Neural progenitor cell (in vitro differentiated cells): Measurements from ENCODE around the gene SYTL4.

ENCODE experiments used
- EZH2 ChIP-seq: fragments of 200-600 bp; sonication (generic); IDR thresholded peaks from 2 replicates; pipeline ENCODE4 v1.6.1; 2017; ENCODE audit warnings: antibody characterized with exemption, mild to moderate bottlenecking, moderate library complexity
- TF ChIP-seq, protein P1 (sequence below): fragments of 200-600 bp; sonication (generic); IDR thresholded peaks from 2 replicates; pipeline ENCODE4 v1.5.1; 2017; ENCODE audit warnings: antibody characterized with exemption, mild to moderate bottlenecking

GRCh38 chrX:100685284-100685996, 46.5 kb downstream of the SYTL4 start:
- TF ChIP-seq EZH2: no peak
- TF ChIP-seq, protein P1, sequence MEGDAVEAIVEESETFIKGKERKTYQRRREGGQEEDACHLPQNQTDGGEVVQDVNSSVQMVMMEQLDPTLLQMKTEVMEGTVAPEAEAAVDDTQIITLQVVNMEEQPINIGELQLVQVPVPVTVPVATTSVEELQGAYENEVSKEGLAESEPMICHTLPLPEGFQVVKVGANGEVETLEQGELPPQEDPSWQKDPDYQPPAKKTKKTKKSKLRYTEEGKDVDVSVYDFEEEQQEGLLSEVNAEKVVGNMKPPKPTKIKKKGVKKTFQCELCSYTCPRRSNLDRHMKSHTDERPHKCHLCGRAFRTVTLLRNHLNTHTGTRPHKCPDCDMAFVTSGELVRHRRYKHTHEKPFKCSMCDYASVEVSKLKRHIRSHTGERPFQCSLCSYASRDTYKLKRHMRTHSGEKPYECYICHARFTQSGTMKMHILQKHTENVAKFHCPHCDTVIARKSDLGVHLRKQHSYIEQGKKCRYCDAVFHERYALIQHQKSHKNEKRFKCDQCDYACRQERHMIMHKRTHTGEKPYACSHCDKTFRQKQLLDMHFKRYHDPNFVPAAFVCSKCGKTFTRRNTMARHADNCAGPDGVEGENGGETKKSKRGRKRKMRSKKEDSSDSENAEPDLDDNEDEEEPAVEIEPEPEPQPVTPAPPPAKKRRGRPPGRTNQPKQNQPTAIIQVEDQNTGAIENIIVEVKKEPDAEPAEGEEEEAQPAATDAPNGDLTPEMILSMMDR: peak; percentile 75
